Thyroid gland (tissue), 4 donors: ENCODE data around the gene TTC22.

Source experiments
- CTCF ChIP-seq, 6 experiments: fragments of 200-600 bp in 3 of 6; fragments of 450-650 bp in 3 of 6; sonication (generic) in 3 of 6; IDR thresholded peaks; one replicate each; pipeline ENCODE4 v1.5.1; 2016 to 2019; ENCODE audit warnings: antibody characterized with exemption in 6 of 6, mild to moderate bottlenecking in 2 of 6, inconsistent platforms in 1 of 6, moderate library complexity in 1 of 6
- POLR2A ChIP-seq, 2 donors: fragments of 450-650 bp; IDR thresholded peaks; one replicate each; pipeline ENCODE4 v1.6.1; 2017; ENCODE audit warnings: antibody characterized with exemption in 2 of 2, mild to moderate bottlenecking in 2 of 2, moderate library complexity in 1 of 2

GRCh38 chr1:54754045-54754444 is 47.1 kb downstream of the TTC22 start:
- TF ChIP-seq POLR2A (IDR thresholded peaks at IDR 0.05), result no peak
- no peak for TF ChIP-seq CTCF (IDR thresholded peaks at IDR 0.05)
